AG10803 (cell line): Measurements from ENCODE around the gene WFIKKN1.
A peak's percentile ranks its signal among the peaks of the same experiment; 100 is the strongest.

Source experiments
- DNase-seq: peaks from one replicate; pipeline ENCODE4 v3.0.0; 2010; ENCODE audit warnings: low read depth
- H3K4me3 ChIP-seq: 2 replicates; pipeline ENCODE4 v1.5.1; 2011; ENCODE audit warnings: mild to moderate bottlenecking, low read length, control low read depth
- CTCF ChIP-seq: conservative IDR thresholded peaks from 2 replicates; pipeline ENCODE4 v1.5.1; 2011; ENCODE audit warnings: mild to moderate bottlenecking, low read length, control low read depth, inconsistent platforms

WFIKKN1 gene

GRCh38 chr16:678209-678857 lies 47.5 kb downstream of the WFIKKN1 start:
- H3K4me3 ChIP-seq = no peak overlapping the region
- DNase-seq = no peak
- no peak for TF ChIP-seq CTCF

GRCh38 chr16:678858-679813 lies 48.4 kb downstream of the WFIKKN1 start:
- TF ChIP-seq CTCF = no peak
- peak; percentile 38 for DNase-seq
- peak overlapping the region; percentile 66 for H3K4me3 ChIP-seq

- no peak for TF ChIP-seq CTCF
- DNase-seq = peak; percentile 84
Observed at GRCh38 chr16:679814-680624, 49.2 kb downstream of the WFIKKN1 start, which contains the start of gene STUB1. STUB1 (plus strand) TSS chr16:680410; CDS start chr16:680526, 116 bp downstream.

GRCh38 chr16:680625-680945 lies 49.8 kb downstream of the WFIKKN1 start:
- no peak for TF ChIP-seq CTCF

More at GRCh38 chr16:679814-680624, 49.2 kb downstream of the WFIKKN1 start, which contains the start of gene STUB1:
- peak within 1 kb of the TSS; percentile 76 for H3K4me3 ChIP-seq

GRCh38 chr16:680967-681745 lies 50.4 kb downstream of the WFIKKN1 start:
- TF ChIP-seq CTCF = no peak; the same call in 1 of the 2 replicates
- peak; percentile 53 for DNase-seq
- peak overlapping the region; percentile 76 for H3K4me3 ChIP-seq

More at GRCh38 chr16:680625-680945, 49.8 kb downstream of the WFIKKN1 start:
- DNase-seq = no peak
- peak overlapping the region; percentile 76 for H3K4me3 ChIP-seq

GRCh38 chr16:681746-682427 lies 51.1 kb downstream of the WFIKKN1 start:
- no peak for DNase-seq
- peak overlapping the region; percentile 76 for H3K4me3 ChIP-seq
- TF ChIP-seq CTCF = no peak
